DMS79 (cell line): ENCODE results near the gene SLC25A14.
"Not testable (repeated sequence)": the region's sequence is repeated elsewhere in the genome, so short reads cannot be mapped to it uniquely, and the experiment has no call there.

Source experiments
- DNase-seq: peaks from one replicate; lab custom pipeline; 2025; lab: John Stamatoyannopoulos, UW

The SLC25A14 gene, protein sequence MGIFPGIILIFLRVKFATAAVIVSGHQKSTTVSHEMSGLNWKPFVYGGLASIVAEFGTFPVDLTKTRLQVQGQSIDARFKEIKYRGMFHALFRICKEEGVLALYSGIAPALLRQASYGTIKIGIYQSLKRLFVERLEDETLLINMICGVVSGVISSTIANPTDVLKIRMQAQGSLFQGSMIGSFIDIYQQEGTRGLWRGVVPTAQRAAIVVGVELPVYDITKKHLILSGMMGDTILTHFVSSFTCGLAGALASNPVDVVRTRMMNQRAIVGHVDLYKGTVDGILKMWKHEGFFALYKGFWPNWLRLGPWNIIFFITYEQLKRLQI

GRCh38 chrX:130339408-130340222 is at the start of gene SLC25A14:
Gene SLC25A14, plus strand, starts transcription at chrX:130339919. Its CDS starts 360 bp downstream, at chrX:130340279.
- DNase-seq = peak; percentile 50

- DNase-seq = no peak
Observed at GRCh38 chrX:130295519-130296296, 44.0 kb upstream of the SLC25A14 start.

- no peak for DNase-seq
Observed at GRCh38 chrX:130296297-130296678, 43.4 kb upstream of the SLC25A14 start.

DNA sequence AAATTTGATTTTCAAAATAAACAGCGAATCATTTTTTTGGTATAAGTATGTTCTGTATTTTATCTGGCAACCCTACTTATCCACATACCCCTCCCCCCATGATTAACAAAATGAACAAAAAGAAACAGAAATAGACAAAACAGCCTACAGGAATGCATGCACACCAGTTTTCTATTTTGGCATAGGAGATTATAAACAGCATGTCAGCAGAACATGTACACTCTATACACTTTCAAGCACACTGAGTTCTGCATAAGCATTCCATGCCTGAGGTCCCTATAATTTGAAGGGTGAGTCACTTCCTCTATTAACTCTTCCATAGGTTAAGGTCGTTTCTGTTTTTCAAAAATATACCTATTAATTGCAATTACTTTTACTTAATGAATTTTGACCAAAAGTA is 43.0 kb upstream of the SLC25A14 start:
- DNase-seq = no peak

DNA sequence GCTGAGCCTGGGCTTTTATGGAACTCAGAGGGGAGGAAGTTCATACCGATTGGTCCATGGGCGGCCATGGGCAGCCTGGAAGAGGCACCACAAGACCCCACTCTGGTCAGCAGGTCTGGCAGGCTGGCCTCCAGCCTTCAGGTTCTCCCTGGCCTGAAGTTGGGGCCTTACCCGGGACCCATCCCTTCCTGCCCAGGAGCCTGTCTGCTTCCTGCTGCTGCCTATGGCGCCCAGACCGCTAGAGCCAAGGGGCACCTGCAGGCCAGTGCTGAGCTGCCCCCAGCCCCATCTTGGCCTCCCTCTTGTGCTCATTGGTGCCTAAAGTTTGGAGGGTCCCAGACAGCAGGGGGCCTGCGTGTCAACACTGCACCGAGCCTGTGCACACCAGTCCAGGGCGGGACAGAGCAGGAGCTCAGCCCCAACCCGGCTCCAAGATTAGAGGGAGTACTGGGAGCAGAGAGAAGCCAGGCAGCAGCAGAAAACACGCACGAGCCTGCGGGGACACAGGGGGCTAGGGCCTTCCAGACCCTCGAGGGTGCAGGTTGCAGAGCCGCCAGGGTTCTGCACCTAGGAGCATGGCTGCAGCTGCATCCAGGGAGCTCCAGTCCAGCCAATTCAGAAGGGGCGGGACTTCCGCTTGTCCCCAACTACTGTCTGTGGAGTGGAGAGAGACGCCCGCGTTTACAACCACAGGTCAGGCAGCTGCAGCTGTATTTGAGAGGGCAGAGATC is 40.3 kb upstream of the SLC25A14 start:
- DNase-seq = peak; percentile 45

DNA sequence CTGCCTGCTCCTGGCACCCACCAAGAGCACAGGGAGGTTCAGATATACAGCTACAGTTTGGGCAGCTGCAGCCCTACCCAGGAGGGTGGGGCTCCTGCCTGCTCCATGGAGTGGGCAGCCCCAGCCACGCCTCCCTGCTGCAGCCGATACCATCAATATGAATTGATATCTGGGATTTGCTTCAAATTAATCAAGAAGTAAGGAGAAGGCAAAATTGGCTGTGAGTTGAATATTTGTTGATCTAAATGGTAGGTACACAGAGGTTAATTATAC is 39.8 kb upstream of the SLC25A14 start:
- DNase-seq = no peak

DNA sequence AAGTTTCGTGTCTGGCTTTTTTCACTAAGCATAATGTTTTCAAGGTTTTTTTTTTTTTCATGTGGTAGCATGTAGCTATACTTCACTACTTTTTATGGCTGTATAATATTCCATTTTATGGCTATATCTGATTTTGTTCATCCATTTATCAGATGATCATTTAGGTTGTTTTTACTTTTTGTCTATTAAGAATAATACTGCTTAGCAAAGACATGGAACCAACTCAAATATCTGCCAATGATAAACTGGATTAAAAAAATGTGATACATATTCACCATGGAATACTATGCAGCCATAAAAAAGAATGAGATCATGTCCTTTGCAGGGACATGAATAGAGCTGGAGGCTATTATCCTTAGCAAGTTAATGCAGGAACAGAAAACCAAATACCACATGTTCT is 38.3 kb upstream of the SLC25A14 start:
- DNase-seq = no peak

- DNase-seq = no peak
Observed at GRCh38 chrX:130301977-130302376, 37.7 kb upstream of the SLC25A14 start.

- DNase-seq = no peak
Observed at GRCh38 chrX:130304587-130305368, 34.9 kb upstream of the SLC25A14 start.

DNA sequence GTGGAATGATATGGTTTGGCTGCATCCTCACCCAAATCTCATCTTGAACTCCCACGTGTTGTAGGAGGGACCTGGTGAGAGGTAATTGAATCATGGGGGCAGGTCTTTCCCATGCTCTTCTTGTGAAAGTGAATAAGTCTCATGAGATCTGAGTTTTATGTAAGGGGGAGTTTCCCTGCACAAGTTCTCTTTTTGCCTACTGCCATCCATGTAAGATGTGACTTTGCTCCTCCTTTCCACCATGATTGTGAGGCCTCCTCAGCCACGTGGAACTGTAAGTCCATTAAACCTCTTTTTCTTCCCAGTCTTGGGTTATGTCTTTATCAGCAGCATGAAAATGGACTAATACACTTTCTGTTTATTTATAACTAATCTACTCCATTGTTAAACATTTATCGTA is 19.8 kb upstream of the SLC25A14 start:
- DNase-seq = not testable (repeated sequence)

DNA sequence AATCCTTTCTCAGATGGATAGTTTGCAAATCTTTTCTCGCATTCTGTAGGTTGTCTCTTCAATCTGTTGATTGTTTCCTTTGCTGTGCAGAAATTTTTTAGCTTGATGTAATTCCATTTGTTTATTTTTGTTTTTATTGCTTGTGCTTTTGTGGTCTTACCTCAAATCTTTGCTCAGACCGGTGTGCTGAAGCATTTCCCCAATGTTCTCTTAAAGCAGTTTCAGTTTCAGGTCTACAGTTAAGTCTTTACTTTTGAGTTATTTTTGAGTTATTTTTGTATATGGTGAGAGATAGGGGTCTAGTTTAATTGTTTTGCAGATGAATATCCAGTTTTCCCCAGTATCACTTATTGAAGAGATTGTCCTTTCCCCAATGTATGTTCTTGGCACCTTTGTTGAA is 18.2 kb upstream of the SLC25A14 start:
- DNase-seq = no peak

- no peak for DNase-seq
Observed at GRCh38 chrX:130330146-130330545, 9.6 kb upstream of the SLC25A14 start.

DNA sequence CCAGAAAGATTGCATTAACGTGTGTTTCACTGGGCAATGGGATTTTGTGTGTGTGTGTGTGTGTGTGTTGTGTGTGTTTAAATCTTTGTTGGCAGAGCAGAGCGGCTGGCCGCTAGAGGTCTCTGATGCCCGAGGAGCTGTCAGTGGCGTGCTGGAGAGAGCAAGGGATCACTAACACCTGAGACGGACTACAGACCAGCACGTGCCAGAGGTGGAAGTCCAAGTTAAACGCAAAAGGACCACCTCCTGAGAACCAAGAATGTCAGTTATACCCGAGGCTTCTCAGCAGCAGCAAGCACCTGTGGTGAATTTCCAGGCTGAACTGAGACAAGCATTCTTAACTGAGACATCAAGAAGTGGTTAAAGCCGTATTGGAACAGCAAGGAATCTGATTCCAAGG is 9.0 kb upstream of the SLC25A14 start:
- peak; percentile 8 for DNase-seq

DNA sequence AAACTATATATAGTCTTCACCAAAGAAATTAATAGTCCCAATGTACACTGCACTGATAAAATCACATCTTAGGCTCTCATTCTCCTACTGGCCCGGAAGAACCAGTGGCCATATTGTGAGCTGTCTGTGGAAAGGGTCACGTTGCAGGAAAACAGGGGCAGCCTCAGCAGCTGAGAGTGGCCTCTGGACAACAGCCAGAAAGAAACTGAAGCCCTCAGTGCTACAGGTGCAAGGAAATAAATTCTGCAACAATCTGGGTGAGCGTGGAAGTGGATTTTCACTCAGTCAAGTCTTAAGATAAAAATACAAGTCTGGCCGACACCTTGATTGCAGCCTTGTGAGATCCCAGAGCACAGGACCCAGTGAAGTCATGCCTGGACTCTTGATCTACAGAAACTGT is 3.2 kb upstream of the SLC25A14 start:
- no peak for DNase-seq

- DNase-seq = not testable (repeated sequence)
Observed at GRCh38 chrX:130338869-130339268, 850 bp upstream of the SLC25A14 start.

GRCh38 chrX:130340271-130340670 is 552 bp downstream of the SLC25A14 start:
- DNase-seq = no peak

DNA sequence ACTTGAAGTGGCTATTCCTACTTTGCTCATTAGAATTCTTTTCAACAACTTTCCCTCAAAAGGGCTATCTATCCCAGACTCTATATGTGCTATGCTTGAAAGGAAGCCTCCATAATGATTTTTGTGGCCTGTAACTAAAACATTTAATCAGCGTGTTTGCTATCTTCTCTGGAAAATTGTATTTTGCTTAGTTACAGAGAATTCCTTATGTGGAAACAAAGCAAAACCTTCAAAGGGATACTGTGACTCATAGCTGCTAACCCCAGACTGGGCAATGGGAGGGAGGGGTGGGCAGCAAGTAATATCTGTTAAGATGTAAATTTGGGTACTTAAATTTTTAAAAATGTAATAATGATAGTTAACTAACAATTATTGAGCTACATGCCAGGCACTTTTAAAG is 3.7 kb downstream of the SLC25A14 start:
- no peak for DNase-seq

DNA sequence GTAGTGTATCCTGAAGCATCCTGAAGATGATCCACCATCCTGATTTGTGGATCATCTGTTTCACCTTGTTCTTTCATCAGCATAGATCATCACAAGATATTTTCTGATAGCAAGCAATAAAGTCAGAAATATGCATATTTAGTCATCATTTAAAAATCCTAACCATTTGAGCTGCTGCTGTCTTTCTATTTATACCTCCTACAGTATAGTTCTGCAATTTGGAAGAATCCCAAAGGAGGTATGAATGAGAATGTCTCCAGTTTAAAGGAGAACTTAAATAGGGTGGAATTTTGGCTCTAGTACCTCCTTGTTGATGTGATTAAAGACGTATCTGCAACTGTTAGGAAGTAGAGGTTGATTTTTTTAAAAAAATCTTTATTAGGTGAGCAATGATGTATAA is 7.6 kb downstream of the SLC25A14 start:
- DNase-seq = no peak

DNA sequence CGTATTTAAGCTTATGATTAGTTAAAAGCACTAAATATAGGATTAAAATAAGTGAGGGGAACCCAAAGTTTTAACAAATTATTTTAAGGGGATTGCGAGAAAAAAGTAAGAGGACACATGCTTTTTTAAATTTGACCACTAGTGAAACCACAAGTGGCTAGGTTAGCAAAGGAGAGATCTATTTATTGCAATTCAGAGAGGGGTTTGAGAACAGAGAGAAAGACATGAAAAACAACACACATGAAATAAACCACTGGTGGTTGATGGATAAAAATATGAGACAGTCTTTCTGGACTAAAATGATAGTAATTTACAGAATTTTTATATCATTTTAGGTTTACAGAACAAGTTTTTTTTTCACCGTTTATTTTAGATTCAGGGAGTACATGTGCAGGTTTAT is 11.8 kb downstream of the SLC25A14 start:
- DNase-seq = no peak

DNA sequence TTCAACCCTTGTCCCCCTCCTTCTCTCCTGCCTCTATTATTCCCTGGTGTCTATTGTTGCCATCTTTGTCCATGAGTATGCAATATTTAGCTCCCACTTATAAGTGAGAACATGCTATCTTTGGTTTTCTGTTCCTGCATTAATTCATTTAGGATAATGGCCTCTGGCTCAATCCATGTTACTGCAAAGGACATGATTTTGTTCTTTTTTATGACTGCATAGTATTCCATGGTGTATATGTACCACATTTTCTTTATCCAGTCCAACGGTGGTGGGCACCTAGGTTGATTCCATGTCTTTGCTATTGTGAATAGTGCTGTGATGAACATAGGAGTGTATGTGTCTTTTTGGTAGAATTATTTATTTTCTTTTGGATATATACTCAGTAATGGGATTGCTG is 12.3 kb downstream of the SLC25A14 start:
- DNase-seq = not testable (repeated sequence)

GRCh38 chrX:130376077-130376476 is 36.4 kb downstream of the SLC25A14 start:
- no peak for DNase-seq
